PC-3 (cell line): Measurements from ENCODE around the gene STX7.

Experiments used
- CTCF ChIP-seq: fragments of 300-600 bp; sonication (generic); conservative IDR thresholded peaks from 2 replicates; pipeline ENCODE4 v1.5.1; 2017; ENCODE audit warnings: antibody characterized with exemption, low read depth, mild to moderate bottlenecking, low read length
- EZH2 ChIP-seq: fragments of 300-600 bp; sonication (generic); IDR thresholded peaks from one replicate; pipeline ENCODE4 v1.6.1; 2017; ENCODE audit warnings: antibody characterized with exemption, mild to moderate bottlenecking, low read length; ENCODE audit not compliant: unreplicated experiment
- EZH2phosphoT487 ChIP-seq: fragments of 300-600 bp; sonication (generic); IDR thresholded peaks from 2 replicates; pipeline ENCODE4 v1.6.1; 2018; ENCODE audit warnings: mild to moderate bottlenecking, antibody characterized with exemption, low read length, borderline replicate concordance

GRCh38 chr6:132484680-132485018 is 28.3 kb downstream of the STX7 start:
- TF ChIP-seq CTCF (no peak), EZH2phosphoT487 (no peak), EZH2 (no peak)
